CD4-positive, alpha-beta T cell (primary cell): ENCODE results near the gene LAMA1. TPM values are rescaled to one million over a fixed set of nuclear protein-coding genes. Genes with fewer than 3 reads are reported as not detected.

Experiments used
- ATAC-seq: fragments of 200-7000 bp; cut with Tn5 transposase; one replicate; pipeline ENCODE4 v1.10.0; 2022; ENCODE audit warnings: mild to moderate bottlenecking; ENCODE audit not compliant: poor library complexity
- CTCF ChIA-PET: fragments of 350-600 bp; sonication (Branson Sonifier 250); formaldehyde crosslinking; loops from one replicate; lab custom pipeline; 2021; ENCODE audit warnings: antibody characterized with exemption, inconsistent platforms; lab: Charles Lee
- POLR2A ChIA-PET: fragments of 350-600 bp; sonication (Branson Sonifier 250); formaldehyde crosslinking; loops from one replicate; lab custom pipeline; 2021; ENCODE audit warnings: antibody characterized with exemption, inconsistent platforms; lab: Charles Lee
- DNase-seq, 14 experiments: peaks; one replicate each; pipeline ENCODE4 v3.0.0-alpha.2; 2013 to 2020; ENCODE audit warnings: mixed read lengths in 2 of 14
- H3K27ac ChIP-seq, 2 donors: one replicate each; pipeline versions ENCODE4 v1.5.1 to v1.7.0; 2013; ENCODE audit warnings: low read length in 2 of 2, low read depth in 1 of 2, mild to moderate bottlenecking in 1 of 2
- H3K27me3 ChIP-seq, 2 experiments: 1 replicate in 1 of 2; 2 replicates in 1 of 2; pipeline versions ENCODE4 v1.6.1 to v1.7.0; 2013; ENCODE audit warnings: low read length in 2 of 2, control low read depth in 1 of 2, mild to moderate bottlenecking in 1 of 2, moderate library complexity in 1 of 2; ENCODE audit not compliant: insufficient read depth in 2 of 2, control insufficient read depth in 1 of 2
- H3K36me3 ChIP-seq: one replicate; pipeline ENCODE4 v1.6.1; 2013; ENCODE audit warnings: low read length, control low read depth; ENCODE audit not compliant: insufficient read depth
- H3K4me1 ChIP-seq: one replicate; pipeline ENCODE4 v1.6.1; 2013; ENCODE audit warnings: low read length, control low read depth; ENCODE audit not compliant: insufficient read depth
- H3K4me3 ChIP-seq: one replicate; pipeline ENCODE4 v1.5.1; 2013; ENCODE audit warnings: mild to moderate bottlenecking, low read length, moderate library complexity
- H3K9me3 ChIP-seq, 2 experiments: 1 replicate in 1 of 2; 2 replicates in 1 of 2; pipeline versions ENCODE4 v1.6.1 to v1.7.0; 2013; ENCODE audit warnings: low read length in 2 of 2, mild to moderate bottlenecking in 2 of 2, control low read depth in 1 of 2, moderate library complexity in 1 of 2; ENCODE audit not compliant: control insufficient read depth in 1 of 2, insufficient read depth in 1 of 2
- H3K27ac Mint-ChIP-seq: one replicate; pipeline ENCODE4 v1.8.0; 2020; ENCODE audit warnings: mixed read lengths
- H3K27me3 Mint-ChIP-seq: one replicate; pipeline ENCODE4 v1.8.0; 2021; ENCODE audit warnings: mixed read lengths
- H3K36me3 Mint-ChIP-seq: one replicate; pipeline ENCODE4 v1.8.0; 2021; ENCODE audit warnings: low read depth, mixed read lengths
- H3K4me1 Mint-ChIP-seq: one replicate; pipeline ENCODE4 v1.8.0; 2021; ENCODE audit warnings: low read depth, mixed read lengths
- H3K4me3 Mint-ChIP-seq: one replicate; pipeline ENCODE4 v1.8.0; 2020; ENCODE audit warnings: mild to moderate bottlenecking, mixed read lengths
- H3K9me3 Mint-ChIP-seq: one replicate; pipeline ENCODE4 v1.8.0; 2020; ENCODE audit warnings: mixed read lengths
- intact Hi-C, 2 experiments: fragments of 100-400 bp; cut with DNase I in 1 of 2; cut with micrococcal nuclease in 1 of 2; formaldehyde crosslinking; loops; one replicate each; pipeline versions ENCODE4 v1.15.1 to v1.9.0; 2023 to 2025; cut with DNase I, micrococcal nuclease
- total RNA-seq, 174 experiments: library from RNA in 2 of 174; stranded (reverse) in 2 of 174; gene quantifications; one replicate each; pipeline ENCODE4 v1.2.3 and lab custom pipeline; 2021 to 2026
- TF ChIP-seq, protein P1 (sequence below): fragments of 200-600 bp; IDR thresholded peaks from one replicate; pipeline ENCODE4 v1.8.0; 2022; ENCODE audit warnings: antibody characterized with exemption, mild to moderate bottlenecking

Gene LAMA1
- total RNA-seq, 2 experiments from 2014 or later = not detected

GRCh38 chr18:6976935-6977334 is 140.7 kb downstream of the LAMA1 start:
- Histone ChIP-seq H3K4me1 (no peaks in the 10 kb centered on the region), H3K27ac (no peak overlapping the region), H3K36me3 (no peaks in the 10 kb centered on the region), H3K9me3 (peaks cover 0 to 6% of the 10 kb centered on the region in 2 experiments), H3K4me3 (no peak overlapping the region), H3K27me3 (no peaks in the 10 kb centered on the region)
- intact Hi-C loops = no loop called here
- Mint-ChIP-seq H3K9me3 (no peaks in the 10 kb centered on the region), H3K36me3 (no peaks in the 10 kb centered on the region), H3K4me3 (no peak overlapping the region), H3K4me1 (no peaks in the 10 kb centered on the region), H3K27ac (no peak overlapping the region), H3K27me3 (no peaks in the 10 kb centered on the region)
- TF ChIP-seq, protein P1, sequence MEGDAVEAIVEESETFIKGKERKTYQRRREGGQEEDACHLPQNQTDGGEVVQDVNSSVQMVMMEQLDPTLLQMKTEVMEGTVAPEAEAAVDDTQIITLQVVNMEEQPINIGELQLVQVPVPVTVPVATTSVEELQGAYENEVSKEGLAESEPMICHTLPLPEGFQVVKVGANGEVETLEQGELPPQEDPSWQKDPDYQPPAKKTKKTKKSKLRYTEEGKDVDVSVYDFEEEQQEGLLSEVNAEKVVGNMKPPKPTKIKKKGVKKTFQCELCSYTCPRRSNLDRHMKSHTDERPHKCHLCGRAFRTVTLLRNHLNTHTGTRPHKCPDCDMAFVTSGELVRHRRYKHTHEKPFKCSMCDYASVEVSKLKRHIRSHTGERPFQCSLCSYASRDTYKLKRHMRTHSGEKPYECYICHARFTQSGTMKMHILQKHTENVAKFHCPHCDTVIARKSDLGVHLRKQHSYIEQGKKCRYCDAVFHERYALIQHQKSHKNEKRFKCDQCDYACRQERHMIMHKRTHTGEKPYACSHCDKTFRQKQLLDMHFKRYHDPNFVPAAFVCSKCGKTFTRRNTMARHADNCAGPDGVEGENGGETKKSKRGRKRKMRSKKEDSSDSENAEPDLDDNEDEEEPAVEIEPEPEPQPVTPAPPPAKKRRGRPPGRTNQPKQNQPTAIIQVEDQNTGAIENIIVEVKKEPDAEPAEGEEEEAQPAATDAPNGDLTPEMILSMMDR = no peak
- DNase-seq = no peak
- CTCF ChIA-PET = no interaction called here
- ATAC-seq = no peak
- POLR2A ChIA-PET = no interaction called here

DNA sequence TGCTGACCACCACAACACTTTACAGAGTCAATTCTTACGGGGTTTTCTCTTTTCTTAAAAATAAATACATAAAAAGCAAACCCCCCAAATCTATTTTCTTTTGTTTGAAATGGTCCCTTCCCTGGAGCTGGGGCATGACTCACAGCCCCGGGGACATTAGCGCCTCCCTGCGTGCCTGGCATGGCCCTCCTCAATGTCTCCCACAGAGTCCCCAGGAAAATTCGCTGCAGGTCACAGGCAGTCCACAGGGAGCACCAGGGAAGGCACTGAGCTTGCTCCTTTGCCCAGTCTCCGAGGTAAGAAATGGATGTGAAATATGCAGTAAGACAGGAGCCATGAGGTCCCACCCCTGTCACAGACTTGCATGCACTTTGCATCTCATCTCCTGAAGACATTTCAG is 142.5 kb downstream of the LAMA1 start:
- no peak overlapping the region for H3K4me3 ChIP-seq
- H3K27ac ChIP-seq = no peak overlapping the region
- DNase-seq = no peak
- Mint-ChIP-seq H3K36me3 (no peaks in the 10 kb centered on the region), H3K9me3 (no peaks in the 10 kb centered on the region), H3K27me3 (no peaks in the 10 kb centered on the region), H3K4me3 (no peak overlapping the region), H3K4me1 (no peaks in the 10 kb centered on the region), H3K27ac (no peak overlapping the region)
- no peaks in the 10 kb centered on the region for H3K4me1 ChIP-seq
- ChIA-PET POLR2A (no interaction called here), CTCF (no interaction called here)
- TF ChIP-seq, protein P1 = no peak
- no peaks in the 10 kb centered on the region for H3K27me3 ChIP-seq
- peaks cover 0 to 6% of the 10 kb centered on the region in 2 experiments for H3K9me3 ChIP-seq
- H3K36me3 ChIP-seq = no peaks in the 10 kb centered on the region
- intact Hi-C loops = no loop called here
- ATAC-seq = no peak

- no peak for ATAC-seq
- no peaks in the 10 kb centered on the region for H3K4me1 Mint-ChIP-seq
- no peaks in the 10 kb centered on the region for H3K9me3 Mint-ChIP-seq
- no peak overlapping the region for H3K27ac Mint-ChIP-seq
- ChIA-PET CTCF (no interaction called here), POLR2A (no interaction called here)
- intact Hi-C loops = no loop called here
- no peak overlapping the region for H3K27ac ChIP-seq
- H3K4me1 ChIP-seq = no peaks in the 10 kb centered on the region
- no peak overlapping the region for H3K4me3 ChIP-seq
- no peaks in the 10 kb centered on the region for H3K36me3 Mint-ChIP-seq
- no peak overlapping the region for H3K4me3 Mint-ChIP-seq
- TF ChIP-seq, protein P1 = no peak
- DNase-seq = no peak
- H3K9me3 ChIP-seq = peaks cover 0 to 15% of the 10 kb centered on the region in 2 experiments
- no peaks in the 10 kb centered on the region for H3K36me3 ChIP-seq
- no peaks in the 10 kb centered on the region for H3K27me3 ChIP-seq
- peaks cover 4% of the 10 kb centered on the region for H3K27me3 Mint-ChIP-seq
These were observed 145.6 kb downstream of the LAMA1 start for GRCh38 chr18:6971823-6972478.
